ENCODE measurements around the gene LILRB5.
A peak's percentile ranks its signal among the peaks of the same experiment; 100 is the strongest.
"Not testable (repeated sequence)": the region's sequence is repeated elsewhere in the genome, so short reads cannot be mapped to it uniquely, and the experiment has no call there.

LILRB5 gene

DNA sequence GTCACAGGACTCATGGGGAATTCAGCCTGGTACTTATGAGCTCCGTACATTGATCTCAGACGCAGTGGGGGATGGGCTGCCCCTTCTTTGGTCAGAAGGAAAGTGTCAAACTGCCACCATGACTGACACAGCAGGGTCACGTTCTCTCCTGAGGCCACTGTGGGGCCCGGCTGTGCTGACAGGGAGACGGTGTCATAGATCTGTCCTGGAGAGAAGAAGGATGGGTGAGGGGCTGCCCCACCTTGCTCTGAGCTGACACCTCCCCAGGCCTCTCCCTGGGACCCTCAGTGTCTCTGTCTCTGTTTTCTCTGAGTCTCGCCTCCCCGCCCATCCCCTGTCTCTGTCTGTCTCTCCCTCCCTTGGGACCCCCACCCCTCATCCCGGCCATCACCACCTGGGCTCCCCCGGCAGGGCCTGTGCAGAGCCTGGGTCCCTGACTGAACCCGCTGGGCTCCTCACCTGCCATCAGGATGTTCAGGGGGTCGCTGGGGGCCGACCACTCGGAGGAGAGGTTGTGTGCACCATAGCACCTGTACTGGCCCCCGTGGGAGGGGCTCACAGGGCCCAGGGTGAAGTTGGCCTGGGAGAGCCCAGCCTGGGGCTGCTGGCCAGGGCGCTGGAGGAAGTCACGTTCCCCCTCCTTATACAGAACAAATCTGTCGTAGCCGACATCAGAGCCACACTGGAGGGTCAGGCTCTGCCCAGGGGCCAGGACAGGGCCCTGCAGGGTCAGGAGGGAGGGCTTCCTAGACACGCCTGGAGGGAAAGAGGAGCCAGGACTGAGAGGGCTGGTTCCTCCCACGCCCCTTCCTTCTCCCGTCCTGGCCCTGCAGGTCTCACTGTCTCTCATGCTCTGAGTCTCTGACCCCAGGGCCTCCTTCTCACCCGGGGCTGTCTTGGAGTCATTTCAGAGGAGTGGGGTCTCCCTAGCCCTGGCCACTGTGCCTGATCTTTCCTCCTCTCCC, 16.4 kb downstream of the LILRB5 start:
- not testable (repeated sequence) for DNase-seq

DNA sequence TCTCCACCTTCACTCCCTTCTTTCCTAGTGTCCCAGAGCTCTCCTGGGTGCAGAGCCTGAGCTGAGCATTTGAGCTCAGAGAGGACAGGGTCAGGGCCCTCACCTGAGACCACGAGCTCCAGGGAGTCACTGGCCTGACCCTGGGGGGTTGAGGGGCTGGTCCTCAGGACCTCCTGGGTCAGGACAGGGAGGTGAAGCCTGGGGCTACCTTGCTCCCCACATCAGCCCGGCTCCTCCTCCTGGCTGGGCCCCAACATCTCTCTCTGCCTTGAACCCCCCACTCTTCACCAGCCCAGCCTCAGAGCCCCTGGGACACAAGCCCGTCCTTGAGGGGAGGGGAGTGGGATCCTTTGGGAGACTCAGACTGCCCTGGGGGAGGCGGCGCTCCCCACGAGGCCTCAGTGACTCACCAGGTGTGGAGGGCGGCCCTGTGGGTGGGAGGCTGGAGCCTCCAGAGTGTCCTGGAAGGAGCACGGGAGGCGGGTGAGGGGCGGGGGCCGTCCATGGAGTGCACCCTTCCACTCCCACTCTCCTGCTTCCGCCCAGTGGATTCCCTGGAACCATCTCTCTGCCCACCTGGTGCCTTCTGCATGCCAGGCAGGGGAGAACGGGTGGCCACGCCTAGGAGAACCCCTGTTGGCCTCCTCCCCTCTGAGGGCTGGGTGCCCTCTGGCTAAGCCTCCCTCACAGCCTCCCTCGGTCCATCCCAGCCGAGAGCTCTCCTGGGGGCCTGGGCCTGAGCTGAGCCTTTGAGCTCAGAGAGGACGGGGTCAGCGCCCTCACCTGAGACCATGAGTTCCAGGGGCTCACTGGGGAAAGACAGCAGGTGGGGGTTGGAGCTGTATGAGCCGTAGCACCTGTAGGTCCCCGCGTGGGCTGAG, 17.3 kb downstream of the LILRB5 start:
- DNase-seq, result not testable (repeated sequence)

DNA sequence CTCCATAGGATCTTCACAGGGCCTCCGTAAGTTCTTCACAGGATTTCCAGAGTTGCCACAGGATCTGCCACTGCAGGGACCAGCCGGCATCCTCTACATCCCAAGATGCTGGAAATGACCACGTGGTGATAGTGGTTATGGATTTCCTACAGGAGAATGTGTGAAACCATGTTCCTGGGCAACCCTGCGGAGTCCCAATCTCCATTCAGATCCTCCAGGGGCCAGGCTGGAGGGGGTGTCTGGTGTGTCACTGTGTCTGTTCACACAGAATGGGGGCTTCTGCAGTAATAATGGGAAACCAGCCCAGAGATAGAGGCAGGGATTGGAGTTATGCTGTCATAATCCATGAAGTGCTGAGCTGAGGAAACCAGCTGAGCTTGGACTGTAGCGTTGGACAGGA, 23.1 kb downstream of the LILRB5 start:
- DNase-seq, result no peak

DNA sequence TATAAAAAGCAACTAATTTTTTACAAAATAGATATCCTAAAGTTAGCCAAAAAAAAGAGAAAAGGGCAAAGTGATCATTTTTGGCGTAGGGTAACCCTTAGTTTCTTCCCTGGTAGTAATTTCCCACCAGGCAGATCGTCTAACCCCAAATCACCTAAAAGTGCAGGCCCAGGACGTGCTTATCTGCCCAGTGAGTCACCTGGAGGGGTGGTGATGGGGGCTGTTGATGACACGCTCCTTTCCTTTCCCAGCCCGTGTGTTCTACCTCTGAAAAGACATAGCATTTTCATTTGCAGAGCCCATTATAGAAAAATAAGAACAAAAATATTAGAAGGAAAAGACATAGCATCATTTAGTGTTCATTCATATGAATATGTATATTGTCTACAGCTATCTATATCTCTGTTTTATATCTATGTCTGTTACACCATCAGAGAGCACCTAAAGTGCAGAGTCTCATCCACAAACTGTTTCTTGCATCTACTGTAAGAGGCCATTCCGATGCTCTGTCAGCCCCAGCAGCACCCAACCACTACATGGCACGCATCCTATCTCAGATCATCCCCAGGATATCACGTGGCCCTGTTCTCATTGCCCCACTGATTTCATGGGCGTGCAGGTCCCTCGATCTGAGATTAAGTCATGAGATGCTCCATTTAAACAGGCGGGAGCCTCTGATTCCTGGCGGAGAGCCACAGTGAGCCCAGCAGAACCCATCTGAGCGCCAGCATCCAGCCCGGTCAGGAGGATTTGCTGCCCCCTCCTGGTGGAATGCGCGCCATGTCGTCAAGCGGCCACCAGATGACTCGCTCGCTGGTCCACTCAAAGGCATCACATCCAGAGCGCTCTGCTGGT, 25.8 kb downstream of the LILRB5 start:
- peak; percentile 83 for DNase-seq

DNA sequence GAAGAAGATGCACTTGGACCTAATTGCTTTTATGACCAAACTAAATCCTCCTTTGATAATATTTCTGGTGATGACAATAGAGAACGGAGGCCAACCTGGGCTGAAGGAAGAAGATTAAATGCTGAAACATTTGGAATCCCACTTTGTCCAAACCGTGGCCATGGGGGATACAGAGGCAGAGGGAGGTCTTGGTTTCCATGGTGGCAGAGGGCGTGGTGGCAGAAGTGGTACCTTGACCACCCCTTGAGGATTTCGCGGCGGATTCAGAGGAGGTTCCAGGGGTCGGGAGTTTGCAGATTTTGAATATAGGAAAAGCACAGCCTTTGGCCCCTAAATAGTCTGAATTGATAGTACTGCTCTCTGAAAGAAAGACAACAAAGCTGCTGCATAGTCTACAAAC, 27.0 kb downstream of the LILRB5 start:
- no peak for DNase-seq

DNA sequence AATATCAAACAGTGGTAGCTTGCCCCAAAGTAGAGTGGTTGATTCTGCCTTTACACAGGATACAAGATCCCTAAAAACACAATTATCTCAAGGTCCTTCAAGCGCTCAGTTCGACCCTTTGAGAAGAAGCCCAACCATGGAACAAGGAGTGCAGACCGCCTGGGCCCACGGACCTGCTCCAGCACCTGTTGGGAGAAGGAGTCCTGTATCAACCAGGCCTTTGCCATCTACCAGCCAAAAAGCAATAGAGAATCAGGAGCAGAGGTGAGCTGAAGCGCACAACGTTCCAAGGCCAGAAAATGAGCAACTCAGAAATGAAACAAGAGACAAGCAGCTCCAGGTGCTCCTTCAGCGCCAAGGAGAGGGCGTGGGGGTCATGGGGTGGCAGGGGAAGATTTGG, 27.9 kb downstream of the LILRB5 start:
- no peak for DNase-seq

DNA sequence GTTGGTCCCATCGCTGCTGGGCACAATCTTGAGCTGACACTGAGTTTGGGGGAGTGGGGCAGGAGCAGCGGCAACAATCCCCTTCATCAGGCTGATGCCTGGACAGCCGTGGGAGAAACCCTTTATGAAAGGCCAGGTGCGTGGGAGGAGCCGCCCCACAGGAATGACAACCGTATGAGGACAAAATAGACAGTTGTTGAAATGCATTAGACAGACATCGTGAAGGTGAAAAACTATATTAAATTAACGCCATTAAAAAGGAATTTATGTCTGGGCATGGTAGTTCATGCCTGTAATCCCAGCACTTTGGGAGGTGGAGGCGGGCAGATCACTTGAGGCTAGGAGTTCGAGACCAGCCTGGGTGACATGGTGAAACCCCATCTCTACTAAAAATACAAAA, 32.5 kb downstream of the LILRB5 start:
- not testable (repeated sequence) for DNase-seq

DNA sequence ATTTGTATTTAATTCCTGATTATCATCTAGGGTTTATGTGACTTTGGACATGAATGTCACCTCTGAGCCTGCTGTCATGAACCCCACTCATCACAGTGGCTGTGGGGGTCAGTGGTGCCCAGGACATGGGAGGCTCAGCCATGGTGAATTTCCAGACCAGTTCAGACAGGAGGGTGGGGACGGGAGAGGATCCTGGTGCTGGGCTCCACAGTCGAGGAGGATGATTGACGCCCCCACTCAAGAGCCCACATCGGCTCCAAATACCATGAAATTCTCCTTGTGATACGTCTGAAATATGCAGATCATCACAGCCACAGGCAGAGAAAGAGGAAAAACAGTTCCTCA, 33.2 kb downstream of the LILRB5 start:
- DNase-seq, result not testable (repeated sequence)

DNA sequence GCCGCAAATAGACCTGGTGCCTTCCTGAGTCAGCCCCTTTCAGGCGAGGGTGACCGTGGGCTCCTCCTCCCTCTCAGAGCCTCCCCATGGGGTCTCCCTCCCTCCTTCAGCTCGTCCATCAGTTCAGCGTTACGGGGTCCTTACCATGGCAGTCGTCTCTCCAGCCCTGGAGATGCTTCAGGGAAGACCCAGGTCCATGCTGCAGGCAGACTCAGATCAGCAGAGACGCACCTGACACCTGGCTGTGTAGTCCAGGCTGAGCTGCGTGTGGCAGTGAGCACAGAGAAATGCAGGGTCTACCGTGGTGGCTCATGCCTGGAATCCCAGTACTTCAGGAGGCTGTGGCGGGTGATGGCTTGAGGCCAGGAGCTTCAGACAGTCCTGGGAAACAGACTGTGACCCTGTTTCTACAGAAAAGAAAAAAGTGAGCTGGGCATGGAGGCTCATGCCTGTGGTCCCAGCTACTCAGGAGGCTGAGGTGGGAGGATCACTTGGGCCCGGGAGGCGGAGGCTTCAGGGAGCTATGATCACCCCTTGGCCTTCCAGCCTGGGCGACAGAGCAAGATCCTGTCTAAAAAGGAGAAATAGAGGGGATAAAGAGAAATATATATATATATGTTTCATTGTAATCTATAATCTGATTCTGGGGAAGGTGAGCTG, 33.7 kb downstream of the LILRB5 start:
- DNase-seq, result not testable (repeated sequence)

DNA sequence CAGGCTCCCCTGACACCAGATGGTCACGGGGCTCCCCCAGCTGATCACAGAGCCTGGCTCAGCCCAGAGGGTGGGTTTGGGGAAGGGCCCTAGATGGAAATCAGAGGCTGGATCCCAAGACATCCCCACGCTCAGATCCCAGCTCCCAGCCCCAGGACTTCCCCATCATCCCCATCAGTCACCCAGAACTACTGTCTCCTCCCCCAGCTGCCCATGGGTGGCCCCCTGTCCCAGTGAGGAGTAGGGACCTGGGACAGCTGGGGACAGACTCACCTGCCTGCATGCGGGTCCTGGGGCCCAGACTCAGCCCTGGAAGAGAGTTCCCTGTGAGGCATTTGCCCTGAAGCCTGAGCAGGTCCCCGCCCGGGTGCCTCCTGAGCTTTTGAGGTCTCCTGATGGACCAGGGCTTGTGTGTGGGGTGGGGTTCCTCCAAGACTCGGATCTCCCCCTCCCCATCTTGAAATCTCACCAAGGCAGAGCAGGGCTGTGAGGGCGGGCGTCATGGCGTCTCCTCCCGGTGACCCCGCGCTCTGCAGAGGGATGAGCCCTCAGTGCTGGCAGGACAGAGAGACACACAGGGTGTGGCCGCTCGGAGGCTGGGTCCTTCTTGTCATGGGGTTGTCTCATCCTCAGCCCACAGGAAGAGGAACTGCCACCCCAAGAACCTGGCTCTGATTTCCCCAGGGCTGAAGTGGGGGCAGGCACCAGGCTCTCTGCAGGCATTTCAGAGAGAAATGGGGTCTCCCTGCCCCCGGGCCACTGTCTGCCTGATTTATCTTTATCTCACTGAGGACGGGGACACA, 34.4 kb downstream of the LILRB5 start, which contains the start of gene LILRB3:
TSS of gene LILRB3 (minus strand) at position 534 of the 803 bp plus-strand sequence. CDS start at position 503, 31 bp downstream.
- DNase-seq, result not testable (repeated sequence)

DNA sequence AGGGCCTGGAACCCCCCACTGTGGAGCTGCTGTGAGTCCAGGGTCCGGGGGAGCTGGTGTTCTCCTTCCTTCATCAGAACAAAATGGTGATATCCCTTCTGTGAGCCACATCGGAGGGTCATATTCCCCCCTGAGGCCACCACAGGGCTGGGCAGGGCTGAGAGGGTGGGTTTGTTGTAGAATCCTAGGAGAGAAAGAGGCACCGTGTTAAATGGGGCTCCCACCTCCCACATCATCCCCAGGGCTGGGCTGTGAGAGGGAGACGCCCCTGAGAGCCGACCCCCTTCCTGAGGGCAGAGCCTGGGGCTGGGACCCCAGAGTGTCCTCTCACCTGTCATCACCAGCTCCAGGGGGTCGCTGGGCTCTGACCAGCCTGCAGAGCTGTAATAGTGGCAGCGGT, 35.1 kb downstream of the LILRB5 start:
- not testable (repeated sequence) for DNase-seq

DNA sequence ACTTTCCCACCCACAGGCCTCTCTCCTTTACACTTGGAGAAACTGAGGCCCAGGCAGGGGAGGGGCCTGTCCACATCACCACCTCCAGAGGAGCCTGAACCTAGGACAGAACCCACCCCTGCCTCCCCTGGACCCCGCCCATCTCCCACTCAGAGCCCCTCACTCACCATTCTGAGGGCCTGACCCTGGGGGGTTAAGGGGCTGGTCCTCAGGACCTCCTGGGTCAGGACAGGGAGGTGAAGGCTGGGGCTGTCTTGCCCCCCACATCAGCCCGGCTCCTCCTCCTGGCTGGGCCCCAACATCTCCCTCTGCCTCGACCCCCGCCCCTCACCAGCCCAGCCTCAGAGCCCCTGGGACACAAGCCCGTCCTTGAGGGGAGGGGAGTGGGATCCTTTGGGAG, 37.4 kb downstream of the LILRB5 start:
- not testable (repeated sequence) for DNase-seq

DNA sequence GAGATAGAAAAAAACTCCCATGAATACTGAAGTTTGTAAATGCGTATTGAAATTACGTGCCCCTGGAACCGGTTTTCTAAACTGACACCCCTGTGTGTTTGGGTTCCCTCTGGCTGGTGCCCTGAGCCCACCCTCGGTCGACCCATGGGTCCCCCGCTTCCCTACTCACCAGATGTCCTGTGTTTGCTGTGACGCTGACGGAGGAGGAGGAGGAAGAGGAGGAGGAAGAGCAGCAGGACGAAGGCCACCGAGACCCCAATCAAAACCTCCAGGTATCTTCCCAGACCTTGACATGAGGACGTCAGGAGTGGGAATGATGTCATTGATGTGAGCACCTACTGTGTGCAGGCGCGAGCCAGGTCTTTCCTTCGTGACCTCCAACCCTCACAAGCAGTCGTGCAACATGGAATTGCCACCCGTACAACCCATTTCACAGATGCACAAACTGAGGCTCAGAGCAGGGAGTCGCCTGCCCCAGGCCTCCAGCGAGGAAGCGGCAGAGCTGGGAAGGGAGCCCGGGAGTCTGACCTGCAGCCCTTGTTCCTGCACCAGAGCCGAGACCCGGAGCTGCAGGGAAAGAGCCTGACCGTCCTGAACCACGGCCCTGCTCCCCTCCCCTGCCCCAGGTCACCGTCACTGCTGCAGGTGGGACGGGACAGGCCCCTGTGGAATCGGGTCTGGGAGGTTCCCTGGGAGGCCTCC, 38.0 kb downstream of the LILRB5 start:
- DNase-seq, result no peak

DNA sequence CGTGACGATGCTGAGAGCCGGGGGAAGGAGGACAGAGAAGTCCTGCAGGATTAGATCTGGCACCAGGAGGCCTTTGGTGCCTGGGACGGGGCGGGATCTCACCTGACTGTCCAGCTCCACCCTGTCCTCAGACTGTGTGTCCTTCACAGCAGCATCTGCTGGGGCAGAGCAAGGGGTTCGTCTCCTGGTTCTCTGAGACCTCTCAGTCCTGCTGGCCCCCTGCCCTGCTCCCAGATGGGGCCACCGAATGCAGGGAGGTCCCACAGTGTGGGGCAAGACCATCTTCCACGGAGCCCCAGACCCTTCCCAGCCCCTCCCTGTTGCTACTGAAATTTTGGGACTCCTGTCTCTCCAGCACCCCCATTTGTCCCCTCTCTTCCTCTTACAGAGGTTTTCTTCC, 38.8 kb downstream of the LILRB5 start:
- no peak for DNase-seq

DNA sequence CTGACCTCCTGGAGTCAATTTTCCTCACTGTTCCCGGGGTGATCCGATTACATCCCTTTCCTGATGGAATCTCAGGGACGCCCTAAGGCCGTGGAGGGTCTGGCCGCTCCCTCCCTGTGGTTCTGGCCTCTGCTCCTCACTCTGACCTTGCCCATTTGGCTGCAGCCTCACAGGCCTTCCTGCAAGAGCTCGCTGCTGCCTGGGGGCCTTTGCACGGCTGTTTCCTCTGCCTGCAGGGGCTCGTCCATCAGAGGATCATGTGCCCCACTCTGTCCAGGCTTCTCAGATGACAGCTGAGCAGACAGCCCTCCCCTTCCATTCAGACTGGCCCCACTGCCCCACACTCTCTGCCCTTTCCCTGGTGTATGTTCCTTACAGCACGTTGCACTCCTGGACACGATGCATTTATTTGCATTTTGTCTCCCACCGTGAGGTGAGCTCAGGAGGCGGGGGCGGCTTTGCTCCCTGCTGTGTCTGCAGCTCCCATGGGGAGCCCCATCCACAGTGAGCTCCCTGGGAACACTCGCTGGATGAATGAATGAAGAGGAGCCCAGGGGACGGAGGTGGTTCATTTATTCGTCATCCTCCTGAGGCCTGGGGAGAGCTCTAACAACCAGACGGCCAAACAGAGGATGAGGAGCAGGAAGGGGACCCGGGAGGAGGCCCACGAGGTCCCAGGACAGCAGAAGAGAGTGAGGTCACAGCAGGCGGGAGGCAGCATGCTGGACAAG, 39.4 kb downstream of the LILRB5 start:
- DNase-seq, result not testable (repeated sequence)

DNA sequence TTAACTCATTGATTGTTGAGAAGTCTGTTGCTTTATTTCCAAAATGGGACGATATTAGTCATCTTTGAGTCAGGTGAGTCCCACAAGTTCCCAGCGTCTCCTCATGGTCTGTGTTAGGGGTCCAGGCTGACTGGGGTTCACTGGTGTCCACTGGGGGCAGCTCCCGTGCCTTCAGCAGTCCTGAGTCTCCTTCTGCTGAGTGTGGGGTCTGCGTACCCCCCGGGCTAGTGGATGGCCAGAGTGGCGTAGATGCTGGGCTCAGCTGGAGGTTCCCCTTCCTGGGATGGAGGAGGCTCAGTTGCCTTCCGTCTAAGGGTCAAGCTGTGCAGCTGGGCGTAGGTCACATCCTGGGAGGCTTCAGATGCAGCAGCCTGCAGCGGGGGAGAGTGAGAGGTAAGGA, 40.2 kb downstream of the LILRB5 start:
- DNase-seq, result no peak

DNA sequence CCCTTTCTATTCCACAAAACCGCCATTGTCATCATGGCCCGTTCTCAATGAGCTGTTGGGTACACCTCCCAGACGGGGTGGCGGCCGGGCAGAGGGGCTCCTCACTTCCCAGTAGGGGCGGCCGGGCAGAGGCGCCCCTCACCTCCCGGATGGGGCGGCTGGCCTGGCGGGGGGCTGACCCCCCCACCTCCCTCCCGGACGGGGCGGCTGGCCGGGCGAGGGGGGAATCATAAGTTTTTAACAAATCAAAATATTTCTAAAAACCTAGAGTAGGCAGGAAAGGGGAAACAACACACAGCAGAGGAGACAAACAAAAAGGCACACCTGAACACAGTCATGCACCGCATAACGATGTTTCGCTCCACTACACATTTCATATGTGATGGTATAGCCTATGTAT, 42.3 kb downstream of the LILRB5 start:
- not testable (repeated sequence) for DNase-seq

DNA sequence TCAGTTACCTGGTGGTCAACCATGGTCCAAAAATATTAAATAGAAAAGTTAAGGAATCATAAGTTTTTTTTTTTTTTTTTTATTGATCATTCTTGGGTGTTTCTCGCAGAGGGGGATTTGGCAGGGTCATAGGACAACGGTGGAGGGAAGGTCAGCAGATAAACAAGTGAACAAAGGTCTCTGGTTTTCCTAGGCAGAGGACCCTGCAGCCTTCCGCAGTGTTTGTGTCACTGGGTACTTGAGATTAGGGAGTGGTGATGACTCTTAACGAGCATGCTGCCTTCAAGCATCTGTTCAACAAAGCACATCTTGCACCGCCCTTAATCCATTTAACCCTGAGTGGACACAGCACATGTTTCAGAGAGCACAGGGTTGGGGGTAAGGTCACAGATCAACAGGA, 42.9 kb downstream of the LILRB5 start:
- DNase-seq, result not testable (repeated sequence)

DNA sequence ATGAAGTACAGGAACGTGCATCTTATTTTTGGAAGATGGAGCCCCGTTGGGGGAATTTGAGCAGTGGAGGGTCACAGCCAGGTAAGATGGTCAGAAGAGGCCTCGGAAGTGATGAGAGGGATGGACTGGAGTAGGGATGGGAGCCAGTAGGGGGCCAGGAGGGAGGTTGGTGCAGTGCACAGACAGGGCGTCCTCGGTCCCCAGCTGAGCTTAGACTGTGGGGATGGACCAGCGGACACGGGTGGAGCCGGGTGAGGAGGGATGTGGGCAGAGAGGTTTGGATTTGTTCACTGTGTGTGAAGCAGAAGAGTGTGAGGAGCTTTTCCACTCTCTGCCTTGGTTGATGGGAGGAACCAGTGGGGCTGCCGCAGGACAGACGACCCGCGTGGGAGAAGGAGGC, 45.8 kb downstream of the LILRB5 start:
- no peak for DNase-seq

Data from stimulated activated CD4-positive, alpha-beta T cell treated with anti-CD3 and anti-CD28 coated beads, Interleukin-12 subunit alpha, Interleukin-12 subunit beta, amount 100 ng/mL, for 4 hours (primary cell).